ENCODE data around the gene CATSPER1.
"Not testable (repeated sequence)": the region's sequence is repeated elsewhere in the genome, so short reads cannot be mapped to it uniquely, and the experiment has no call there.

CATSPER1 gene

GRCh38 chr11:66020618-66021357 is 5.5 kb downstream of the CATSPER1 start:
- no peak for DNase-seq (ENCODE audit: low read depth in 2 of 2)

- no peak for DNase-seq (ENCODE audit: low read depth in 2 of 2)
Measured at GRCh38 chr11:66020212-66020611, 6.1 kb downstream of the CATSPER1 start.

- no peak for DNase-seq (ENCODE audit: low read depth in 2 of 2)
Measured at GRCh38 chr11:66017321-66017720, 9.0 kb downstream of the CATSPER1 start.

GRCh38 chr11:66016793-66017177 is 9.5 kb downstream of the CATSPER1 start:
- DNase-seq (ENCODE audit: low read depth in 2 of 2): no peak

- DNase-seq (ENCODE audit: low read depth in 2 of 2): no peak
Measured at GRCh38 chr11:66015936-66016792, 10.1 kb downstream of the CATSPER1 start.

GRCh38 chr11:66015454-66015881 is 10.8 kb downstream of the CATSPER1 start:
- DNase-seq (ENCODE audit: low read depth in 2 of 2): no peak

- DNase-seq (ENCODE audit: low read depth in 2 of 2): no peak
Measured at GRCh38 chr11:66014804-66015453, 11.3 kb downstream of the CATSPER1 start.

GRCh38 chr11:66013762-66014100 is 12.5 kb downstream of the CATSPER1 start:
- no peak for DNase-seq (ENCODE audit: low read depth in 2 of 2)

GRCh38 chr11:66012946-66013761 is 13.1 kb downstream of the CATSPER1 start:
- no peak for DNase-seq (ENCODE audit: low read depth in 2 of 2)

- no peak for DNase-seq (ENCODE audit: low read depth in 2 of 2)
Measured at GRCh38 chr11:66012371-66012945, 13.8 kb downstream of the CATSPER1 start.

- DNase-seq (ENCODE audit: low read depth in 2 of 2): no peak
Measured at GRCh38 chr11:66011785-66012303, 14.4 kb downstream of the CATSPER1 start, which contains the start of gene CST6. TSS of gene CST6 (plus strand) at chr11:66012008. CDS start at chr11:66012045, 37 bp downstream.

GRCh38 chr11:66011239-66011784 is 15.0 kb downstream of the CATSPER1 start:
- DNase-seq (ENCODE audit: low read depth in 2 of 2): no peak

- DNase-seq (ENCODE audit: low read depth in 2 of 2): not testable (repeated sequence)
Measured at GRCh38 chr11:66010036-66010435, 16.2 kb downstream of the CATSPER1 start.

- DNase-seq (ENCODE audit: low read depth in 2 of 2): no peak
Measured at GRCh38 chr11:66008468-66009101, 17.7 kb downstream of the CATSPER1 start.

GRCh38 chr11:66008095-66008467 is 18.2 kb downstream of the CATSPER1 start:
- no peak for DNase-seq (ENCODE audit: low read depth in 2 of 2)

- no peak for DNase-seq (ENCODE audit: low read depth in 2 of 2)
Measured at GRCh38 chr11:66007201-66007634, 19.1 kb downstream of the CATSPER1 start.

GRCh38 chr11:66006891-66007176 is 19.4 kb downstream of the CATSPER1 start:
- DNase-seq (ENCODE audit: low read depth in 2 of 2): no peak

- no peak for DNase-seq (ENCODE audit: low read depth in 2 of 2)
Measured at GRCh38 chr11:66006134-66006890, 20.0 kb downstream of the CATSPER1 start.

- no peak for DNase-seq (ENCODE audit: low read depth in 2 of 2)
Measured at GRCh38 chr11:66004186-66004585, 22.1 kb downstream of the CATSPER1 start.

GRCh38 chr11:66003291-66003690 is 23.0 kb downstream of the CATSPER1 start:
- no peak for DNase-seq (ENCODE audit: low read depth in 2 of 2)

Data from stimulated activated CD4-positive, alpha-beta T cell treated with anti-CD3 and anti-CD28 coated beads, Interleukin-12 subunit alpha, Interleukin-12 subunit beta, amount 100 ng/mL, for 24 hours (primary cell).